Fibroblast of mammary gland (primary cell): Measurements from ENCODE around the gene GRID2.
A peak's percentile ranks its signal among the peaks of the same experiment; 100 is the strongest.

Source experiments
- DNase-seq: peaks from one replicate; pipeline ENCODE4 v3.0.0-alpha.2; 2010; ENCODE audit warnings: low read depth
- H3K4me3 ChIP-seq: 2 replicates; pipeline ENCODE4 v1.5.1; 2011; ENCODE audit warnings: low read depth, mild to moderate bottlenecking, low read length, moderate library complexity; ENCODE audit not compliant: control insufficient read depth
- TF ChIP-seq, protein P1 (sequence below): conservative IDR thresholded peaks from 2 replicates; pipeline ENCODE4 v1.5.1; 2011; ENCODE audit warnings: low read depth, low read length, inconsistent platforms; ENCODE audit not compliant: control insufficient read depth, insufficient read depth

Gene GRID2

GRCh38 chr4:93203708-93204107 lies 899.9 kb downstream of the GRID2 start:
- peak; percentile 39 for DNase-seq
- no peak overlapping the region for H3K4me3 ChIP-seq
- TF ChIP-seq, protein P1, sequence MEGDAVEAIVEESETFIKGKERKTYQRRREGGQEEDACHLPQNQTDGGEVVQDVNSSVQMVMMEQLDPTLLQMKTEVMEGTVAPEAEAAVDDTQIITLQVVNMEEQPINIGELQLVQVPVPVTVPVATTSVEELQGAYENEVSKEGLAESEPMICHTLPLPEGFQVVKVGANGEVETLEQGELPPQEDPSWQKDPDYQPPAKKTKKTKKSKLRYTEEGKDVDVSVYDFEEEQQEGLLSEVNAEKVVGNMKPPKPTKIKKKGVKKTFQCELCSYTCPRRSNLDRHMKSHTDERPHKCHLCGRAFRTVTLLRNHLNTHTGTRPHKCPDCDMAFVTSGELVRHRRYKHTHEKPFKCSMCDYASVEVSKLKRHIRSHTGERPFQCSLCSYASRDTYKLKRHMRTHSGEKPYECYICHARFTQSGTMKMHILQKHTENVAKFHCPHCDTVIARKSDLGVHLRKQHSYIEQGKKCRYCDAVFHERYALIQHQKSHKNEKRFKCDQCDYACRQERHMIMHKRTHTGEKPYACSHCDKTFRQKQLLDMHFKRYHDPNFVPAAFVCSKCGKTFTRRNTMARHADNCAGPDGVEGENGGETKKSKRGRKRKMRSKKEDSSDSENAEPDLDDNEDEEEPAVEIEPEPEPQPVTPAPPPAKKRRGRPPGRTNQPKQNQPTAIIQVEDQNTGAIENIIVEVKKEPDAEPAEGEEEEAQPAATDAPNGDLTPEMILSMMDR, result no peak

DNA sequence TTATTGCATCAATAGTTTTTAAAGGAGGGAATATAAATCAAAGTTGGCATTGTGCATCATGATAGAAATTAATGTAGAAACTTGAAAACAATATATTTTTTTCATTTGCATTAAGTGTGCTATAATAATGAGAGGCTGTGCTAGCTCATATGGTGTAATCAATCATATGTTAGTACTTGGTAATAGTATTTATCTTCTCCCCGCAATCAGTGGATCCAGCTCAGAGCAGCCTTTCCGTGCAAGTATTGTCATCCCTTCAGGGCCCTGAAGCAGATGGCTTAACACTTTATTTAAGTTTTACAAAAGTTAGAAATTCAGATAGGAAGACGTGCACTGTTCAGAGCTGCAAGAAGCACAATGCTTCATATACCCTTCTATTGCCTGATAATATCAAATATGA lies 908.5 kb downstream of the GRID2 start:
- no peak overlapping the region for H3K4me3 ChIP-seq
- TF ChIP-seq, protein P1, result no peak
- DNase-seq, result no peak

- no peak overlapping the region for H3K4me3 ChIP-seq
- DNase-seq, result no peak
- TF ChIP-seq, protein P1, result no peak
Observed at GRCh38 chr4:93216646-93217045, 912.9 kb downstream of the GRID2 start.

DNA sequence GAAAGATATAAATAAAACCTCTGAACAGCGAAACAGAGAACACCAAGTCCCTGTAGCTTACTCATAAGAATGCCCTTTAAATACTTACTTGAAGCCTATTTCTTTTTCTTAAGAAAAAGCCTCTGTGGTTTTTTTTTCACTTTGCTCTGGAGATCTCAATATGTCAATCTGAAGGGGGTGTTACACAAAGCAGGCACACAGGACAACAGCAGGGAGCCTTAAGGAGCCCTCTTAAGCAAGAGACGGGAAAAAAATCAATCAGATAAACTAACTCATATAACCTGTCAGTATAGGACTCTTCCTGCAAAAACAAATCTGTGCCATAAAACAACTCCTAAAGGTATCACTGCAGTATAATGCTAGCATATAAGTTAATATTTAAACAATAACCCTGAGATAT lies 913.7 kb downstream of the GRID2 start:
- TF ChIP-seq, protein P1, result no peak
- H3K4me3 ChIP-seq, result no peak overlapping the region
- no peak for DNase-seq

GRCh38 chr4:93221771-93222170 lies 918.0 kb downstream of the GRID2 start:
- TF ChIP-seq, protein P1, result no peak
- no peak for DNase-seq
- no peak overlapping the region for H3K4me3 ChIP-seq

DNA sequence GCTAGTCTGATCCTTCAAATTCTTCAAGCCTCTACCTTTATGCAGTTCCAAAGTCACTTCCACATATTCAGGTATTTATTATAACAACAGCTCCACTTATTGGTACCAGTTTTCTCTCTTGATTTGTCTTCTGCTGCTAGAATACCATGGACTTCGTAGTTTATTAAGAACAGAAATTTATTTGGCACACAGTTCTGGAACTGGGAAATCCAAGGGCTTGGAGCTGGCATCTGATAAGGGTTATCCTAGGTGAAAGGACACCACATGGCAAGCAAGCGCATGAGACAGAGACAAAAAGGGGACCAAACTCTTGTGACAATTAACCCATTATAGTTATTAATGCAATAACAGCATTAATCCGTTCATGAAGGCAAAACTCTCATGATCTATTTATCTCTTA lies 924.3 kb downstream of the GRID2 start:
- TF ChIP-seq, protein P1, result no peak
- no peak overlapping the region for H3K4me3 ChIP-seq

GRCh38 chr4:93232883-93233282 lies 929.1 kb downstream of the GRID2 start:
- no peak for DNase-seq
- TF ChIP-seq, protein P1, result no peak
- no peak overlapping the region for H3K4me3 ChIP-seq

More for the DNA sequence above, 924.3 kb downstream of the GRID2 start:
- no peak for DNase-seq
